Measurements from ENCODE around the gene CRTC1. TPM values are rescaled to one million over a fixed set of nuclear protein-coding genes. Genes with fewer than 3 reads are reported as not detected.
A peak's percentile ranks its signal among the peaks of the same experiment; 100 is the strongest.
"Not testable (repeated sequence)": the region's sequence is repeated elsewhere in the genome, so short reads cannot be mapped to it uniquely, and the experiment has no call there.

CRTC1 gene
- total RNA-seq, 4 donors from 2014 or later, result 2.8 to 6.5 (median 5.6) TPM

DNA sequence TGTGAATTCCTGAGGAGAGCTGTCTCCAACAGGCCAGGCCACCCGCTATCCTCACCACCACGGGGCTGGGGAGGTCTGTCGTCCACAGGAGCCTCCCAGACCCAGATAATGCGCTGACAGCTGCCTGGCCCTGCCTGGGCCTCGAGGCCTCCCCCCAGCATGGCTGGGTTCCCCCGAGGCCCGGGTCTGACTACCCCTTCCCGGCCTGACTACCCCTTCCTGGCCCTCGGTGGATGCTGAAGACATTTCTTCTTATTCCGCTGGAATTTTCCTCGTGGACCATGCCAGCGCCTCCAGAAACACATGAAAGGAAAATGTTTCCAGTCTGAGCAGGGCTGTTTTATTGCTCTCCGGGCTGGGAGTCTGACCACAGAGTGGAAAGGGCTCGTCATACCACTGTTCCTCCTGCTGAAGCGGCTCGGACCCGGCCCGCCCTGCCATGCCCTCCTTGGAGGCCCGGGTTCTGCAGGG, 124.4 kb downstream of the CRTC1 start:
- ATAC-seq (ENCODE audit: low FRiP score), result no peak

DNA sequence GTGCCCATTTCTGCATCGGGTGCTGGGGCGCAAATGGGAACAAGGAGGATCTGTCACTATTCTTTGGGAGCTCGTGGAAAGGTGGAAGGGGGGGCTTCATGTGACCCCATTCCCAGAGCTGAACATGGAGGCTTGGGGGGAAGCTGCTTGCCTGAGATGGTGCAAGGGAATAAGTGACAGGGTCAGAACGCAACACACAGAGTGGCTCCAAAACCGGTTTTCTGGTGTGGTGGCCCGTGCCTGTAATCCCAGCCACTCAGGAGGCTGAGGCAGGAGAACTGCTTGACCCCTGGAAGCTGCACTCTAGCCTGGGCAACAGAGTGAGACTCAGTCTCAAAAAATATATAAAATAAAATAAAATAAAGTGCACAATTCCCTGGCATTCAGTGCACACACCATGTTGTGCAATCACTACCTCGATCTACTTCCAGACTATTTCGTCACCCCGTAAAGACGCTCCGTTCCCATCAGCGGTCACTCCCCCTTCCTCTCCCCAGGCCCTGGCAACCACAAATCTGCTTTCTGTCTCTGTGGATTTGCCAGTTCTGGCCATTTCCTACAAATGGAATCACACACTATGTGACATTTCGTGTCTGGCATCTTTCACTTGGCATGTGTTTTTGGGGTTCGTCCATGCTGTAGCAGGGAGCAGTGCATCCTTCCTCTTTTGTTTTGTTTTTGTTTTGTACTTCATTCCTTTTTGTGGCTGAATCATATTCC, 125.8 kb downstream of the CRTC1 start:
- peak; percentile 83 for ATAC-seq (ENCODE audit: low FRiP score)
- no peak for DNase-seq (ENCODE audit: low spot score)
- TF ChIP-seq, protein P1, sequence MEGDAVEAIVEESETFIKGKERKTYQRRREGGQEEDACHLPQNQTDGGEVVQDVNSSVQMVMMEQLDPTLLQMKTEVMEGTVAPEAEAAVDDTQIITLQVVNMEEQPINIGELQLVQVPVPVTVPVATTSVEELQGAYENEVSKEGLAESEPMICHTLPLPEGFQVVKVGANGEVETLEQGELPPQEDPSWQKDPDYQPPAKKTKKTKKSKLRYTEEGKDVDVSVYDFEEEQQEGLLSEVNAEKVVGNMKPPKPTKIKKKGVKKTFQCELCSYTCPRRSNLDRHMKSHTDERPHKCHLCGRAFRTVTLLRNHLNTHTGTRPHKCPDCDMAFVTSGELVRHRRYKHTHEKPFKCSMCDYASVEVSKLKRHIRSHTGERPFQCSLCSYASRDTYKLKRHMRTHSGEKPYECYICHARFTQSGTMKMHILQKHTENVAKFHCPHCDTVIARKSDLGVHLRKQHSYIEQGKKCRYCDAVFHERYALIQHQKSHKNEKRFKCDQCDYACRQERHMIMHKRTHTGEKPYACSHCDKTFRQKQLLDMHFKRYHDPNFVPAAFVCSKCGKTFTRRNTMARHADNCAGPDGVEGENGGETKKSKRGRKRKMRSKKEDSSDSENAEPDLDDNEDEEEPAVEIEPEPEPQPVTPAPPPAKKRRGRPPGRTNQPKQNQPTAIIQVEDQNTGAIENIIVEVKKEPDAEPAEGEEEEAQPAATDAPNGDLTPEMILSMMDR (IDR thresholded peaks at IDR 0.05), result no peak

More for the DNA sequence above, 124.4 kb downstream of the CRTC1 start:
- TF ChIP-seq, protein P1 (IDR thresholded peaks at IDR 0.05), result no peak
- DNase-seq (ENCODE audit: low spot score), result no peak

DNA sequence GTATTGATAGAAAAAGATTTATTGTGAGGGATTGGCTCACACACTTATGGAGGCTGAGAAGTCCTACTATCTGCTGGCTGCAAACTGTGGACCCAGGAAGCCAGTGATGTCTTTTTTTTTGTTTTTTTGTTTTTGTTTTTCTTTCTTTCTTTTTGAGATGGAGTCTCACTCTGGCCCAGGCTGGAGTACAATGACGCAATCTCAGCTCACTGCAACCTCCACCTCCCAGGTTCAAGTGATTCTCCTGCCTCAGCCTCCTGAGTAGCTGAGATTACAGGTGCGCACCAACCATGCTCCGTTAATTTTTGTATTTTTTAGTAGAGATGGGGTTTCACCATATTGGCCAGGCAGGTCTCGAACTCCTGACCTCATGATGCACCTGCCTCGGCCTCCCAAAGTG, 128.2 kb downstream of the CRTC1 start:
- DNase-seq (ENCODE audit: low spot score); ATAC-seq (ENCODE audit: low FRiP score): not testable (repeated sequence)

DNA sequence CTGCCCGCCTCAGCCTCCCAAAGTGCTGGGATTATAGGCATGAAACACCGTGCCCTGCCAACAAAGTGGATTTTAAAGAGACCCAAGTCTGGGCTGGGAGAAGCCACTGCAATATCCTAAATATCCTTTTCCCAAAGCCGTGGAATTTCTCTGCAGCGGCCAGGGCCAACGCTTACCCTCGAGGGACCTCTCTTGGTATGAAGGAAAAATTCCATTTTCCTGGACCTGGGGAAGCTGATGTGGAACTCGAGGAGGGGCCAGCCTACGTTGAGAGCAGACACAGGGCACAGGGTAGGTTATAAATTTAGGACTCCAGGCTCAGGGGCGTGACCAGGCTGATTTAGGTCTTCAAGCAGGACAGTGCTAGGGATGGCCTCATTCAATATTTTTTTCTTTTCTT, 130.6 kb downstream of the CRTC1 start:
- no peak for ATAC-seq (ENCODE audit: low FRiP score)
- no peak for DNase-seq (ENCODE audit: low spot score)
- TF ChIP-seq, protein P1 (IDR thresholded peaks at IDR 0.05), result no peak

DNA sequence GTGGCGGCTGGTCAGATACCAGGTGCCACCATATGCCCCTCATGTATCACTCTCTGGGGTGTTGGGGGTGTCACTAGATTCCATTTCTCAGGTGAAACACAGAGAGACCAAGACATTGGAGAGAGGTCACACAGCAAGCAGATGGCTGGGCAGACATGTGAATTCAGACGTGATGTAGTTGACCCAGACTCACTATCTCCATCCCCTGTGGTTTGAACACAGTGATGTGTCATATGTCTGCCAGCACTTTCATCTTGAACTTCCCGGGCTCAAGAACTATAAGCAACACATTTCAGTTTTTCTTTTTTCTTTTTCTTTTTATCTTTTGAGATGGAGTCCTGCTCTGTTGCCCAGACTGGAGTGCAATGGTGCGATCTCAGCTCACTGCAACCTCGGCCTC, 132.2 kb downstream of the CRTC1 start:
- ATAC-seq (ENCODE audit: low FRiP score) (no peak), DNase-seq (ENCODE audit: low spot score) (no peak)
- TF ChIP-seq, protein P1 (IDR thresholded peaks at IDR 0.05), result no peak

DNA sequence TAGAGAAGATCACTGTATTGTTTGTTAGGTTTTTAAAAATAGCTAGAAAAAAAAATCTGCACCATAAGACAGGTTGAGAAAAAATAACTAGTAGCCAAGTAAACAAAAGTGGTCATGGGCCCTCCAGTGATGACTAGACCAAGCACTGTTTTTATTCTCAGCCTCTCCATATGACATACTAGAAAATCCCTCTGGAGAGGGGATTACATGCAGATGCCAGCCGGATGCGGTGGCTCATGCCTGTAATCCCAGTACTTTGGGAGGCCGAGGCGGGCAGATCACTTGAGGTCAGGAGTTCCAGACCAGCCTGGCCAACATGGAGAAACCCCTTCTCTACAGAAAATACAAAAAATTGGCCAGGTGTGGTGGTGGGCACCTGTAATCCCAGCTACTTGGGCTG, 133.2 kb downstream of the CRTC1 start:
- not testable (repeated sequence) for ATAC-seq (ENCODE audit: low FRiP score); DNase-seq (ENCODE audit: low spot score)

DNA sequence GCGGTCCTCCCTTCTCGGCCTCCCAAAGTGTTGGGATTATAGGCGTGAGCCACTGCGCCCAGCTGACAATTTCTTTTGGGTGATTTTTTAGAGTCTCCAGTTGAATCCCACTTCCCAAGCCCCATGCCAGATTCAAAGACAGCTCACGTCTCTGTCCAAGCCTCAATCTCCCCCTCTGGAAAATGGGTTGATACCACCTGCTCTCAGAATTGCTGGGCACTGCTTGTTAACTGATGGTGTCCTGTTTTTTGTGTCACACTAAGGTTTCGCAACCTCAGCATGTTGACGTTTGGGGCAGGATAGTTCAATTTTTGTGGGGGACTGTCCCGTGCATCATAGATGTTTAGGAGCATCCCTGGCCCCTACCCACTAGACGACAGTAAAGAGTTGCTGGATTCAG, 134.1 kb downstream of the CRTC1 start:
- ATAC-seq (ENCODE audit: low FRiP score) (no peak), DNase-seq (ENCODE audit: low spot score) (no peak)
- TF ChIP-seq, protein P1 (IDR thresholded peaks at IDR 0.05), result no peak

DNA sequence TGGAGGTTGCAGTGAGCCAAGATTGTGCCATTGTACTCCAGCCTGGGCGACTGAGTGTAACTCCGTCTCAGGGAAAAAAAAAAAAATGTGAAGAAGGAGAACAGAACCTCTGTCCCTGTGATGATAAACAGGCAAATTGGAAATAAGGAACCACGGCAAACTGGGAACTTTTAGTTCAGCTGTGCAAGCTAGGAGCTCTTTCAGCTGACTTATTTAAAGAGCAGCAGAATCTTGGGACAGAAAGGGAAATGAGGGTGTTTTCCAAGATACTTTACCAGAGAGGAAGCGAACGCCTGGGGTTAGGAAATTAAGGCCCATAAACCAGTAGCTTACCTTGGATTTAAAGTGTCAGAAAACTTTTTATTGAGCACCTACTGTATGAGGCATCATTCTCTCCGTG, 145.3 kb downstream of the CRTC1 start:
- TF ChIP-seq, protein P1 (IDR thresholded peaks at IDR 0.05), result no peak
- ATAC-seq (ENCODE audit: low FRiP score) (no peak), DNase-seq (ENCODE audit: low spot score) (no peak)

Measured in omental fat pad (tissue), 4 donors.